HEK293 (cell line): ENCODE measurements around the gene SMTNL2.
A peak's percentile ranks its signal among the peaks of the same experiment; 100 is the strongest.

Experiments
- CTCF ChIA-PET: fragments of 350-600 bp; formaldehyde crosslinking; extraction: SDS; loops from one replicate; lab custom pipeline; 2021; ENCODE audit warnings: antibody characterized with exemption; lab: Yijun Ruan, JAX
- POLR2A ChIA-PET: fragments of 300-600 bp; formaldehyde crosslinking; extraction: SDS; loops from one replicate; lab custom pipeline; 2020; ENCODE audit warnings: antibody characterized with exemption, inconsistent platforms; lab: Yijun Ruan, JAX
- H3K27ac ChIP-seq: fragments of 200-500 bp; sonication (Bioruptor generic); 2 replicates; pipeline ENCODE4 v1.5.1; 2014; ENCODE audit warnings: low read depth, low read length, control low read depth, inconsistent platforms; ENCODE audit errors: extremely low read depth
- H3K36me3 ChIP-seq, 2 experiments: fragments of 200-500 bp in 1 of 2; sonication (Bioruptor generic) in 1 of 2; 1 replicate in 1 of 2; 2 replicates in 1 of 2; pipeline ENCODE4 v1.5.1; 2014 to 2017; ENCODE audit warnings: inconsistent platforms in 2 of 2, low read length in 2 of 2; ENCODE audit not compliant: control insufficient read depth in 2 of 2, insufficient read depth in 1 of 2
- H3K4me1 ChIP-seq: fragments of 200-500 bp; sonication (Bioruptor generic); 2 replicates; pipeline ENCODE4 v1.5.1; 2014; ENCODE audit warnings: mild to moderate bottlenecking, low read length, inconsistent platforms; ENCODE audit not compliant: control insufficient read depth, insufficient read depth
- H3K4me3 ChIP-seq: 2 replicates; pipeline ENCODE4 v1.5.1; 2011; ENCODE audit warnings: low read depth, mild to moderate bottlenecking, control low read depth, low read length, moderate library complexity
- H3K9me3 ChIP-seq: fragments of 200-500 bp; sonication (Bioruptor generic); 2 replicates; pipeline ENCODE4 v1.5.1; 2014; ENCODE audit warnings: low read depth, low read length, inconsistent platforms; ENCODE audit not compliant: control insufficient read depth, insufficient read depth
- HIC1 ChIP-seq: fragments of 450-650 bp; formaldehyde crosslinking; IDR thresholded peaks from 2 replicates; pipeline ENCODE4 v1.5.1; 2016; ENCODE audit warnings: missing biosample characterization, missing genetic modification characterization
- KLF17 ChIP-seq: fragments of 450-650 bp; formaldehyde crosslinking; IDR thresholded peaks from 2 replicates; pipeline ENCODE4 v1.5.1; 2016; ENCODE audit warnings: missing biosample characterization, missing genetic modification characterization
- RBAK ChIP-seq: fragments of 450-650 bp; formaldehyde crosslinking; IDR thresholded peaks from 2 replicates; pipeline ENCODE4 v1.5.1; 2016; ENCODE audit warnings: missing biosample characterization, missing genetic modification characterization
- SETDB1 ChIP-seq: IDR thresholded peaks from one replicate; pipeline ENCODE4 v1.6.1; 2017; ENCODE audit warnings: mild to moderate bottlenecking, low read length, moderate library complexity, mixed read lengths; ENCODE audit not compliant: insufficient read length
- TRIM28 ChIP-seq: IDR thresholded peaks from 2 replicates; pipeline ENCODE4 v1.6.1; 2011; ENCODE audit warnings: low read length, control low read depth, borderline replicate concordance
- ZBTB10 ChIP-seq: fragments of 450-650 bp; formaldehyde crosslinking; IDR thresholded peaks from 2 replicates; pipeline ENCODE4 v1.5.1; 2016; ENCODE audit warnings: missing biosample characterization, missing genetic modification characterization
- ZBTB11 ChIP-seq: fragments of 450-650 bp; formaldehyde crosslinking; conservative IDR thresholded peaks from 2 replicates; pipeline ENCODE4 v1.5.1; 2016; ENCODE audit warnings: low read depth, missing biosample characterization, missing genetic modification characterization
- ZNF114 ChIP-seq: fragments of 450-650 bp; formaldehyde crosslinking; IDR thresholded peaks from 2 replicates; pipeline ENCODE4 v1.5.0; 2017; ENCODE audit warnings: missing biosample characterization, missing genetic modification characterization
- ZNF133 ChIP-seq: fragments of 450-650 bp; formaldehyde crosslinking; IDR thresholded peaks from 2 replicates; pipeline ENCODE4 v1.5.1; 2016; ENCODE audit warnings: missing biosample characterization, missing genetic modification characterization
- ZNF140 ChIP-seq: fragments of 450-650 bp; formaldehyde crosslinking; IDR thresholded peaks from 2 replicates; pipeline ENCODE4 v1.5.1; 2016; ENCODE audit warnings: missing biosample characterization, missing genetic modification characterization
- ZNF202 ChIP-seq: fragments of 450-650 bp; formaldehyde crosslinking; IDR thresholded peaks from 2 replicates; pipeline ENCODE4 v1.5.1; 2016; ENCODE audit warnings: missing biosample characterization, missing genetic modification characterization, borderline replicate concordance
- ZNF335 ChIP-seq: fragments of 450-650 bp; formaldehyde crosslinking; conservative IDR thresholded peaks from 2 replicates; pipeline ENCODE4 v1.5.1; 2016; ENCODE audit warnings: missing biosample characterization, missing genetic modification characterization
- ZNF362 ChIP-seq: fragments of 450-650 bp; formaldehyde crosslinking; IDR thresholded peaks from 2 replicates; pipeline ENCODE4 v1.5.1; 2016; ENCODE audit warnings: missing biosample characterization, missing genetic modification characterization
- ZNF394 ChIP-seq: fragments of 450-650 bp; formaldehyde crosslinking; IDR thresholded peaks from 2 replicates; pipeline ENCODE4 v1.5.1; 2016; ENCODE audit warnings: missing biosample characterization, missing genetic modification characterization, mild to moderate bottlenecking, moderate library complexity, borderline replicate concordance
- ZNF521 ChIP-seq: fragments of 450-650 bp; formaldehyde crosslinking; IDR thresholded peaks from 2 replicates; pipeline ENCODE4 v1.5.1; 2017; ENCODE audit warnings: missing biosample characterization, mild to moderate bottlenecking, missing genetic modification characterization
- ZNF549 ChIP-seq: fragments of 450-650 bp; IDR thresholded peaks from 2 replicates; pipeline ENCODE4 v1.5.1; 2018; ENCODE audit warnings: missing biosample characterization, missing genetic modification characterization, mild to moderate bottlenecking, inconsistent platforms, moderate library complexity
- ZNF610 ChIP-seq: fragments of 450-650 bp; formaldehyde crosslinking; IDR thresholded peaks from 2 replicates; pipeline ENCODE4 v1.5.1; 2016; ENCODE audit warnings: missing biosample characterization, missing genetic modification characterization, borderline replicate concordance
- ZNF670 ChIP-seq: fragments of 450-650 bp; formaldehyde crosslinking; IDR thresholded peaks from 2 replicates; pipeline ENCODE4 v1.5.1; 2016; ENCODE audit warnings: missing biosample characterization, missing genetic modification characterization, low read depth
- ZNF677 ChIP-seq: fragments of 450-650 bp; IDR thresholded peaks from 2 replicates; pipeline ENCODE4 v1.5.0; 2018; ENCODE audit warnings: missing biosample characterization, mild to moderate bottlenecking, missing genetic modification characterization, moderate library complexity
- ZNF837 ChIP-seq: fragments of 450-650 bp; formaldehyde crosslinking; IDR thresholded peaks from 2 replicates; pipeline ENCODE4 v1.5.1; 2016; ENCODE audit warnings: missing biosample characterization, missing genetic modification characterization
- ZSCAN4 ChIP-seq: fragments of 450-650 bp; formaldehyde crosslinking; IDR thresholded peaks from 2 replicates; pipeline ENCODE4 v1.5.1; 2017; ENCODE audit warnings: missing biosample characterization, missing genetic modification characterization

Gene SMTNL2

GRCh38 chr17:4542003-4542725 is 42.2 kb upstream of the SMTNL2 start:
- Histone ChIP-seq H3K9me3 (no peaks in the 10 kb centered on the region), H3K27ac (no peak overlapping the region), H3K4me3 (no peak overlapping the region), H3K4me1 (no peaks in the 10 kb centered on the region), H3K36me3 (peaks cover 5 to 95% of the 10 kb centered on the region in 2 experiments; a peak in 2 of 3 replicates)
- TF ChIP-seq SETDB1 (no peak), HIC1 (tag by site-specific recombination) (peak; percentile 66; the same call in 1 of the 2 replicates)
- CTCF ChIA-PET: interaction anchor here (0.6 to 1.4 kb wide), 4 partner anchors 11 to 520 kb away, joined by 3 to 4 read pairs (median 4); no protein-coding TSS in a partner anchor
- POLR2A ChIA-PET: interaction anchor here (0.6 to 4.0 kb wide), 3 partner anchors 7 to 43 kb away, joined by 3 to 16 read pairs (median 11); partner anchors contain the start of gene MYBBP1A

- H3K9me3 ChIP-seq: no peaks in the 10 kb centered on the region
- H3K36me3 ChIP-seq: peaks cover 9 to 95% of the 10 kb centered on the region in 2 experiments; a peak in 2 of 3 replicates
- no peaks in the 10 kb centered on the region for H3K4me1 ChIP-seq
- no peak overlapping the region for H3K27ac ChIP-seq
- no peak overlapping the region for H3K4me3 ChIP-seq
- ChIA-PET POLR2A (interaction anchor here (0.6 to 4.0 kb wide), 3 partner anchors 7 to 43 kb away, joined by 3 to 16 read pairs (median 11); partner anchors contain the start of gene MYBBP1A), CTCF (interaction anchor here (1.0 to 1.4 kb wide), 2 partner anchors 11 to 13 kb away, joined by 3 read pairs; no protein-coding TSS in a partner anchor)
- no peak for TF ChIP-seq ZNF521 (tag by site-specific recombination)
- TF ChIP-seq TRIM28: no peak
- TF ChIP-seq ZNF677: no peak
- TF ChIP-seq ZNF394 (tag by site-specific recombination): no peak
- TF ChIP-seq ZNF549: no peak
- no peak for TF ChIP-seq ZNF670 (tag by site-specific recombination)
- TF ChIP-seq ZNF610: no peak
- no peak for TF ChIP-seq ZNF202 (tag by site-specific recombination)
- TF ChIP-seq ZBTB11 (tag by site-specific recombination): no peak
- no peak for TF ChIP-seq RBAK (tag by site-specific recombination)
- no peak for TF ChIP-seq ZNF140 (tag by site-specific recombination)
- TF ChIP-seq ZSCAN4 (tag by site-specific recombination): no peak
- no peak for TF ChIP-seq ZBTB10 (tag by site-specific recombination)
- no peak for TF ChIP-seq ZNF362 (tag by site-specific recombination)
- TF ChIP-seq ZNF133: no peak
- no peak for TF ChIP-seq ZNF114
- TF ChIP-seq ZNF837 (tag by site-specific recombination): no peak
- TF ChIP-seq KLF17 (tag by site-specific recombination): no peak
- TF ChIP-seq ZNF335 (tag by site-specific recombination): no peak
Measured at GRCh38 chr17:4542726-4543191, 41.6 kb upstream of the SMTNL2 start.
